Endothelial cell of umbilical vein (primary cell): ENCODE measurements around the gene ASB1. TPM values are rescaled to one million over a fixed set of nuclear protein-coding genes. Genes with fewer than 3 reads are reported as not detected.

Source experiments
- BruUV-seq: library from RNA; stranded (reverse); fragments of 400-500 nt; replicated peaks from 2 replicates; lab custom pipeline; 2021; lab: Mats Ljungman, UMichigan
- CTCF ChIA-PET: fragments of 300-600, 350-600 bp; sonication (Branson Sonifier 250); formaldehyde crosslinking; loops from one replicate; lab custom pipeline; 2021; ENCODE audit warnings: antibody characterized with exemption, inconsistent platforms; lab: Charles Lee
- POLR2A ChIA-PET: fragments of 300-600, 350-600 bp; sonication (Branson Sonifier 250); formaldehyde crosslinking; loops from one replicate; lab custom pipeline; 2021; ENCODE audit warnings: antibody characterized with exemption, inconsistent platforms; lab: Charles Lee
- DNase-seq: peaks from one replicate; pipeline ENCODE4 v3.0.0-alpha.2; 2011; ENCODE audit warnings: low read depth, low spot score
- FAIRE-seq: peaks from 2 replicates; lab custom pipeline; 2011; peaks lifted over from hg19 to GRCh38; lab: Jason Lieb, UNC
- H2AFZ ChIP-seq: 2 replicates; pipeline ENCODE4 v1.6.0; 2012; ENCODE audit warnings: low read depth, low read length, control low read depth, inconsistent platforms
- H3K27ac ChIP-seq: 2 replicates; pipeline ENCODE4 v1.5.1; 2011; ENCODE audit warnings: low read depth, mild to moderate bottlenecking, control low read depth, low read length, moderate library complexity; ENCODE audit not compliant: insufficient read depth
- H3K27me3 ChIP-seq, 2 experiments: 2 replicates each; pipeline versions ENCODE4 v1.6.0 to v1.6.1; 2011; ENCODE audit warnings: low read length in 2 of 2, mixed read lengths in 1 of 2; ENCODE audit not compliant: control insufficient read depth in 2 of 2, insufficient read depth in 2 of 2
- H3K36me3 ChIP-seq, 2 experiments: 2 replicates in 1 of 2; 3 replicates in 1 of 2; pipeline ENCODE4 v1.5.1; 2011; ENCODE audit warnings: low read length in 2 of 2, mild to moderate bottlenecking in 1 of 2, moderate library complexity in 1 of 2; ENCODE audit not compliant: control insufficient read depth in 2 of 2, insufficient read depth in 2 of 2; ENCODE audit errors: extremely low read depth in 1 of 2
- H3K4me1 ChIP-seq: 3 replicates; pipeline ENCODE4 v1.5.1; 2011; ENCODE audit warnings: mild to moderate bottlenecking, low read length; ENCODE audit not compliant: control insufficient read depth, insufficient read depth; ENCODE audit errors: extremely low read depth
- H3K4me2 ChIP-seq: 2 replicates; pipeline ENCODE4 v1.6.1; 2011; ENCODE audit warnings: low read length, control low read depth, mixed read lengths; ENCODE audit not compliant: insufficient read depth
- H3K4me3 ChIP-seq, 3 experiments: fragments of 200-600 bp in 1 of 3; sonication (generic), shearing (Covaris generic) in 1 of 3; replicated peaks in 1 of 3; 2 replicates each; pipeline ENCODE4 v1.5.1; 2011 to 2016; ENCODE audit warnings: control low read depth in 3 of 3, low read length in 3 of 3, mild to moderate bottlenecking in 2 of 3, inconsistent platforms in 1 of 3, low read depth in 1 of 3, moderate library complexity in 1 of 3; ENCODE audit not compliant: insufficient read depth in 1 of 3
- H3K79me2 ChIP-seq: 2 replicates; pipeline ENCODE4 v1.6.0; 2012; ENCODE audit warnings: low read length, inconsistent platforms; ENCODE audit not compliant: control insufficient read depth, insufficient read depth
- H3K9ac ChIP-seq: replicated peaks from 2 replicates; pipeline ENCODE3; 2011; ENCODE audit warnings: low read length, control low read depth; ENCODE audit not compliant: insufficient read depth; ENCODE audit errors: extremely low read depth
- H3K9me1 ChIP-seq: replicated peaks from 3 replicates; pipeline ENCODE4 v1.6.0; 2011; ENCODE audit warnings: mild to moderate bottlenecking, low read length; ENCODE audit not compliant: control insufficient read depth, insufficient read depth; ENCODE audit errors: extremely low read depth
- H3K9me3 ChIP-seq: replicated peaks from 2 replicates; pipeline ENCODE4 v1.5.1; 2012; ENCODE audit warnings: low read length, inconsistent platforms; ENCODE audit not compliant: control insufficient read depth, insufficient read depth
- H4K20me1 ChIP-seq: replicated peaks from 2 replicates; pipeline ENCODE3; 2011; ENCODE audit warnings: mild to moderate bottlenecking, low read length; ENCODE audit not compliant: control insufficient read depth, insufficient read depth; ENCODE audit errors: extremely low read depth
- EZH2 ChIP-seq: IDR thresholded peaks from 2 replicates; pipeline ENCODE4 v1.6.1; 2012; ENCODE audit warnings: borderline replicate concordance, low read depth, mild to moderate bottlenecking, moderate library complexity, low read length, inconsistent platforms; ENCODE audit not compliant: severe bottlenecking
- FOS ChIP-seq: IDR thresholded peaks from 2 replicates; pipeline ENCODE4 v1.6.1; 2011; ENCODE audit warnings: mild to moderate bottlenecking, low read length, moderate library complexity, borderline replicate concordance; ENCODE audit not compliant: insufficient read depth
- GATA2 ChIP-seq: IDR thresholded peaks from 2 replicates; pipeline ENCODE4 v1.7.0; 2011; ENCODE audit warnings: low read depth, mild to moderate bottlenecking, moderate library complexity, mixed read lengths, low read length; ENCODE audit not compliant: insufficient read length, insufficient read depth
- JUN ChIP-seq: IDR thresholded peaks from 2 replicates; pipeline ENCODE4 v1.6.1; 2011; ENCODE audit warnings: borderline replicate concordance, low read depth; ENCODE audit not compliant: insufficient read length, insufficient read depth
- MYC ChIP-seq: IDR thresholded peaks from one replicate; pipeline ENCODE4 v1.6.1; 2011; ENCODE audit warnings: mild to moderate bottlenecking, low read depth, low read length
- POLR2A ChIP-seq: IDR thresholded peaks from 2 replicates; pipeline ENCODE4 v1.6.1; 2012; ENCODE audit warnings: low read depth, mild to moderate bottlenecking, control low read depth, low read length
- POLR2AphosphoS5 ChIP-seq: IDR thresholded peaks from 2 replicates; pipeline ENCODE4 v1.6.1; 2012; ENCODE audit warnings: low read depth, mild to moderate bottlenecking, control low read depth, low read length, moderate library complexity; ENCODE audit not compliant: insufficient read depth
- dilution Hi-C: fragments of 300-500 bp; cut with MboI; formaldehyde crosslinking; loops from one replicate; pipeline ENCODE4 v1.15.0; 2019; ENCODE audit warnings: low sequenced_read_pairs; ENCODE audit not compliant: extremely low pct_ligation_motif_present
- intact Hi-C: fragments of 100-400 bp; cut with micrococcal nuclease; formaldehyde crosslinking; loops from one replicate; pipeline ENCODE4 v1.10.0; 2022
- polyA plus RNA-seq, 4 experiments: library from polyadenylated mRNA; depleted of rRNA in 3 of 4; stranded (reverse) in 3 of 4; unstranded in 1 of 4; fragments of >200 nt; gene quantifications; 2 replicates each; pipeline versions ENCODE4 v1.2.1 to v1.2.3, GENCODE V29; 2011 to 2012; ENCODE audit warnings: missing spikeins in 1 of 4
- total RNA-seq: library from RNA; stranded (reverse); gene quantifications from 2 replicates; pipeline ENCODE4 v1.2.3, GENCODE V29; 2021
- TF ChIP-seq, protein P1 (sequence below): IDR thresholded peaks from 2 replicates; pipeline ENCODE4 v1.6.1; 2011; ENCODE audit not compliant: insufficient read depth, insufficient read length
- TF ChIP-seq, protein P2 (sequence below), 2 donors: IDR thresholded peaks; 1 replicate in 1 of 2; 2 replicates in 1 of 2; pipeline ENCODE4 v1.5.1; 2011; ENCODE audit warnings: low read length in 2 of 2, mild to moderate bottlenecking in 2 of 2, moderate library complexity in 2 of 2, control low read depth in 1 of 2, inconsistent platforms in 1 of 2, low read depth in 1 of 2; ENCODE audit not compliant: insufficient read depth in 1 of 2; ENCODE audit errors: extremely low read depth in 1 of 2

The ASB1 gene
- total and polyA plus RNA-seq, 2 donors (not counting 3 experiments of a cell fraction or from before 2014, with no cell fraction given), result 12.3 to 16.2 TPM

DNA sequence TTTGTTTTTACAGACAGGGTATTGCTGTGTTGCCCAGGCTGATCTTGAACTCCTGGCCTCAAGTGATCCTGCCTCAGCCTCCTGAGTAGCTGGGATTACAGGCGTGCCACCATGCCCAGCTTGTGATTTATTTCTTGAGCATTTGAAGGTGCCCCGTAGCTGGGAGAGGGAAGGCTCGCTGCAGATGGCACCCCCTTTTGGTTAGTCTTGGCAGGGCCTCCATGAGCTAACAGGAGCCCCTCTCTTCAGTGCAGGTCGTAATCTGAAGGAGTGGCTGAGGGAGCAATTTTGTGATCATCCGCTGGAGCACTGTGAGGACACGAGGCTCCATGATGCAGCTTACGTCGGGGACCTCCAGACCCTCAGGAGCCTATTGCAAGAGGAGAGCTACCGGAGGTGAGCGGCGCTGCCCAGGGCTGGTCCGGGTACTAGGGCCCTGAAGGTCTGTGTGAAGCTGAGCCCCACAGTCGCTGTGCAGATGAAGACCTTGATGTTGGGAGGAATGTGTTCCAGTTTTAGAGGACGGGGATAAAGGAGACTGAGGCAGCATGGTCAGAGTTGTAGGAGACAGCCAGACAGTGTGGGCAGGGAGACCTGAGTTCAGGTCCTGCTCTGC lies 6.7 kb downstream of the ASB1 start:
- Histone ChIP-seq H3K4me3 (no peak overlapping the region), H3K27ac (no peak overlapping the region), H3K9me3 (no peaks in the 10 kb centered on the region), H2AFZ (no peak overlapping the region), H3K79me2 (peaks cover 60% of the 10 kb centered on the region), H3K4me2 (no peak overlapping the region), H3K9ac (no peak overlapping the region), H3K27me3 (no peaks in the 10 kb centered on the region), H3K9me1 (no peaks in the 10 kb centered on the region), H4K20me1 (no peaks in the 10 kb centered on the region), H3K4me1 (no peaks in the 10 kb centered on the region), H3K36me3 (peaks cover 0 to 6% of the 10 kb centered on the region in 2 experiments)
- dilution Hi-C loops (no loop called here), intact Hi-C loops (no loop called here)
- no peak for FAIRE-seq
- no peak for DNase-seq
- POLR2A ChIA-PET, result no interaction called here
- CTCF ChIA-PET, result interaction anchor here (0.7 to 2.4 kb wide), 2 partner anchors 63 to 93 kb away, joined by 3 to 18 read pairs; no protein-coding TSS in a partner anchor
- TF ChIP-seq FOS, result no peak
- no peak for TF ChIP-seq JUN
- TF ChIP-seq POLR2A, result no peak
- TF ChIP-seq EZH2, result no peak
- TF ChIP-seq GATA2, result no peak
- TF ChIP-seq MYC, result no peak
- TF ChIP-seq, protein P1, sequence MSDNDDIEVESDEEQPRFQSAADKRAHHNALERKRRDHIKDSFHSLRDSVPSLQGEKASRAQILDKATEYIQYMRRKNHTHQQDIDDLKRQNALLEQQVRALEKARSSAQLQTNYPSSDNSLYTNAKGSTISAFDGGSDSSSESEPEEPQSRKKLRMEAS, result no peak
- TF ChIP-seq POLR2AphosphoS5, result no peak
- TF ChIP-seq, protein P2, sequence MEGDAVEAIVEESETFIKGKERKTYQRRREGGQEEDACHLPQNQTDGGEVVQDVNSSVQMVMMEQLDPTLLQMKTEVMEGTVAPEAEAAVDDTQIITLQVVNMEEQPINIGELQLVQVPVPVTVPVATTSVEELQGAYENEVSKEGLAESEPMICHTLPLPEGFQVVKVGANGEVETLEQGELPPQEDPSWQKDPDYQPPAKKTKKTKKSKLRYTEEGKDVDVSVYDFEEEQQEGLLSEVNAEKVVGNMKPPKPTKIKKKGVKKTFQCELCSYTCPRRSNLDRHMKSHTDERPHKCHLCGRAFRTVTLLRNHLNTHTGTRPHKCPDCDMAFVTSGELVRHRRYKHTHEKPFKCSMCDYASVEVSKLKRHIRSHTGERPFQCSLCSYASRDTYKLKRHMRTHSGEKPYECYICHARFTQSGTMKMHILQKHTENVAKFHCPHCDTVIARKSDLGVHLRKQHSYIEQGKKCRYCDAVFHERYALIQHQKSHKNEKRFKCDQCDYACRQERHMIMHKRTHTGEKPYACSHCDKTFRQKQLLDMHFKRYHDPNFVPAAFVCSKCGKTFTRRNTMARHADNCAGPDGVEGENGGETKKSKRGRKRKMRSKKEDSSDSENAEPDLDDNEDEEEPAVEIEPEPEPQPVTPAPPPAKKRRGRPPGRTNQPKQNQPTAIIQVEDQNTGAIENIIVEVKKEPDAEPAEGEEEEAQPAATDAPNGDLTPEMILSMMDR (IDR thresholded peaks at IDR 0.05; ENCODE audit: extremely low read depth in 1 of 2, insufficient read depth in 1 of 2, low read depth in 1 of 2, low read length in 2 of 2), result no peak
- no TSS peak for BruUV-seq
